Hindlimb muscle (tissue), 1 donor: ENCODE data around the gene ZNF782. TPM values are rescaled to one million over a fixed set of nuclear protein-coding genes. Genes with fewer than 3 reads are reported as not detected.
"Not testable (repeated sequence)": the region's sequence is repeated elsewhere in the genome, so short reads cannot be mapped to it uniquely, and the experiment has no call there.

ENCODE experiments used
- DNase-seq: peaks from one replicate; pipeline ENCODE4 v3.0.0-alpha.2; 2013
- polyA plus RNA-seq: library from polyadenylated mRNA; unstranded; fragments of 120-200 nt; gene quantifications from one replicate; pipeline ENCODE4 v1.2.1, GENCODE V29; 2013; ENCODE audit not compliant: insufficient read length

Gene ZNF782
- polyA plus RNA-seq = 4.3 TPM

DNA sequence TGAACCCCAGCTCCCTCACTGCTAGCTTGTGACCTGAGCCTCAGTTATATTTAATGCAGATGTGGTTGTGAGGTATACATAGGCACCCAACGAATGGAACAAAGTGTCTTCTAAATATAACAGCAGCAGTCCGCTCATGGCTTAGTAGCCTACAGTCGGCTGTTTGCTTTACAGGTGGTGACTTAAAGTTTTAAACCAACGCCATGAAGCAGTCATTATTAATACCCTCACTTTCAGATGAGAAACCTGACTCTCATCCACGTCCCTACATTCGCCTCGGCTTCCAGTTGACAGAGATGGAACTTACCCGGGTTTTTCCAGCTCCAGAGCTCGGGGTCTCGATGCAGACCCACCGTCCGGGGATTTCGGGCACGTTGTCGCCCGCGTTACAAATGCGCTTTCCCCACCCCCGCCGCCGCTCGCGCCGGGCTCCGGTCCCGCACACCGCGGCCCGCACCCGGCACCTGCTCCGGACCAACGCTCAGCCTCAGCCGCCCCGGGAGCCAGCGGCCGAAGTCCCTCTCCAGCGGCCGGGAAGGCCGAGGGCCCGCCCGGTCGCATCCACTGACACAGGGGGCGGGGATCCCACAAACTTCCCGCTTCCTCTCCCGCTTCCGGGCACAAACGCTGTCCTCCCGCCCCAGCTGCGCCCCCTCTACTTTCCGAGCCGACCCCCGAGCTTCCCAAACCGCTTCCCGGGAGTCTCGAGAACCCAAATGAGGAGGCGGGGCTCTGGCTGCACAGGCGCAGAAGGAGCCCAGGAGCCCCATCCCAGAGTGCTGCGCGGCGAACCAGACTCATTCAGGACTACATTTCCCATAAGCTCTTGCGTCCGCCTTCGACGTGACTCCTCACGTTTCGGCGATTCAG is at the start of gene ZNF782:
Gene ZNF782 (minus strand): TSS at position 734 of the 870 bp plus-strand sequence. CDS start 2,553 bp downstream, outside the sequence.
- DNase-seq = peak; percentile 95

DNA sequence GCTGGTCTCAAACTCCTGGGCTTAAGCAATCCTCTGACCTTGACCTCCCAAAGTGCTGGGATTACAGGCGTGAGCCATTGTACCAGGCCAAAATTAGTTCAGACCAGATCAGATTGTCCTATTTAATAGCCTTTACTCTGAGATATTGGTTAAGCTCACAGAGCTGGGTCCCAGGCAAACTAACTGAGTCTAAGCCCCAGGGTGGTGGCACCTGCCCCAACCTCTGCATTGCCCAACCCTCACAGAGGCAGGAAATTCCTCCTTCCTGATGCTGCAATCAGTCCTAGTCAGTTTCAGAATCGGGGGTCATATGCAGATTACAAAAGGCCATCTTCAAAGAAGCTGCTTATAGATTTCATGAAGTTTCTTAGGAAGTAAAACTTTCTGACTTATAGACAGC is 45.7 kb upstream of the ZNF782 start:
- not testable (repeated sequence) for DNase-seq

GRCh38 chr9:96892131-96892530 is 37.8 kb upstream of the ZNF782 start:
- DNase-seq = no peak

- no peak for DNase-seq
Observed at GRCh38 chr9:96888591-96888990, 34.3 kb upstream of the ZNF782 start.

- DNase-seq = no peak
Observed at GRCh38 chr9:96885424-96885823, 31.1 kb upstream of the ZNF782 start.

DNA sequence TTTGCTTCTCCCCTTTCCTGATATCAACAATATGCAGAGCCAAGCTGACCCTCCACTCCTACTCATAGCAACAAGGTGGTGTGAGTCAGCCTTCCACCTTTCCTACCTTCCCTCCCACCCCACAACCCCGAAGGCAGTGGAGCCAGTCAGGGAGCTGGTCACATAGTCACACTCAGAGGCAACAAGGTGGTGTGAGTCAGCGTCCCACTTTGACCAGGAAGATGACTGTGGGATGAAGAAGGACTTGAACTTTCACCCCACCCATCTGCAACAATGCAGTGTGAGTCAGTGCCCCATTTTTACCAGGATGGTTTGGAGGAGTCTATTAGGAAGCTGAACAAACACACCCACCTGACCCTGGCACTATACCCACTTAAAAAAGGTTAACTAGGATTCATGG is 30.1 kb upstream of the ZNF782 start:
- DNase-seq = no peak

DNA sequence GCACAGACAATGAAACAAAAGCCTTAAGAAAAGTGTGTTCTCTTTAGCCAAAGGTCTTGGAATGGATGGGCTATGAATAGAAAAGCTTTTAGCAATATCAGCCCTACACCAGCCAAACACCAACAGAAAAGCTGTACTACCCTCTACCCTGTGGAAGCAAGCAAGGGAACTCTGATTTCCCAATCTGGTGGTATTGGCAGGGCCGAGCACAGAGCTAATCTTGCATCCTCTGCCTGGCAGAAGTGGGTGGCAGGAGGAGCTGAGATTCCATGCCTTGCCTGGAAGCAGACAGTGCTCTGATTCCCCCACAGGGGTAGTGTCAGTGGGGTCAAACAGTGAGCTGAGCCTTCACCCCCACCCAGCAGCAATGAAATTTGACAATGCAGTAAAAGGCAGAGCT is 29.6 kb upstream of the ZNF782 start:
- no peak for DNase-seq

- no peak for DNase-seq
Observed at GRCh38 chr9:96877269-96877668, 23.0 kb upstream of the ZNF782 start.

GRCh38 chr9:96875461-96876142 is 21.3 kb upstream of the ZNF782 start:
- peak; percentile 39 for DNase-seq

DNA sequence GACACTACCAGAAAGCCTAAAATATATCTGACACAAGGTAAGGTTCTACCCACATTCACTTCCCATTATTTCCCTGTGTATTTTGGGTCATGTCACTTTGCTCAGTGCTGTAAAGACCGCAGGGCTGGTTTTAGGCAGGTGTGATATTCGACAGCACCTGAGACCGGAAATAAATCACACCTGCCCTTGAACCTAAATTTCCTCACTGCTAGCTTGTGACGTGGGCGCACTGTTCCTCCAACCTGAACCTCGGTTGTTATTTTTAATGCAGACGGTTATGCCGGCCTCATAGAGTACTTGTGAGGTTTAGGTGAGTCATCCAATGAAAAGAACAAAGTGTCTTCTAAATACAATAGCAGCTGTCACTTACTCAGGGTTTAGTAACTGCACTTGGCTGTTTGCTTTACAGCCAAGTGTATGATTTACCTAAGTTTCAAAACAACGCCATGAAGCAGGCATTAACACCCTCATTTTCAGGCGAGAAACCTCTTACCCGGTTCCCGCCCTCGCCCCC is 20.7 kb upstream of the ZNF782 start:
- DNase-seq = no peak

GRCh38 chr9:96874201-96874785 is 20.0 kb upstream of the ZNF782 start:
- no peak for DNase-seq

GRCh38 chr9:96871176-96871575 is 16.9 kb upstream of the ZNF782 start:
- no peak for DNase-seq

DNA sequence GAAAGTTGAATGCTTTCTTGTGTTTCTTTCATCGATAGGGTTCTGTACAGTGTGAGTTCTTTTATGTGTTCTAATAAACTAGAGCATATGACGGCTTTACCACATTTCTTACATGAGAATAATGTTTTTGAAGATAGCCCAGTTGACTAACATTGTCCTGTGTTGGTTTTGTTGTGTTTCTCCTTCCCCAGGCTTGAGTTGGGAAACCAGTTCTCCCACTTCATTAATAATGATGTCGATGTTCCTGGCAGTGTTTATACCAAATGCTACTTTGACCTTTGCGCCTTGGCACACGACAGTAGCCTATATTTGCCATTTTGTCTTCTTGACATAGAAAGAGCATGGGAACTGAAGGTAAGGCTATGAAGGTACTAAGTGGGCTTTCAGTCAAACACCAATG is 14.4 kb upstream of the ZNF782 start:
- DNase-seq = no peak

- no peak for DNase-seq
Observed at GRCh38 chr9:96867079-96867804, 12.9 kb upstream of the ZNF782 start.

DNA sequence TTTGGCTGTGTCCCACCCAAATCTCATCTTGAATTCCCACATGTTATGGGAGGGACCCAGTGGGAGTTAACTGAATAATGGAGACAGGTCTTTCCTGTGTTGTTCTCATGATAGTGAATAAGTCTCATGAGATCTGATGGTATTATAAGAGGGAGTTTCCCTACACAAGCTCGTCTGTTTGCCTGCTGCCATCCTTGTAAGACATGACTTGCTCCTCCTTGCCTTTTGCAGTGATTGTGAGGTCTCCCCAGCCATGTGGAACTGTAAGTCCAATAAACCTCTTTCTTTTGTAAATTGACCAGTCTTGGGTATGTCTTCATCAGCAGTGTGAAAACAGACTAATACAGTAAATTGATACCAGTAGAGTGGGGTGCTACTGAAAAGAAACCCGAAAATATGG is 10.9 kb upstream of the ZNF782 start:
- DNase-seq = not testable (repeated sequence)

DNA sequence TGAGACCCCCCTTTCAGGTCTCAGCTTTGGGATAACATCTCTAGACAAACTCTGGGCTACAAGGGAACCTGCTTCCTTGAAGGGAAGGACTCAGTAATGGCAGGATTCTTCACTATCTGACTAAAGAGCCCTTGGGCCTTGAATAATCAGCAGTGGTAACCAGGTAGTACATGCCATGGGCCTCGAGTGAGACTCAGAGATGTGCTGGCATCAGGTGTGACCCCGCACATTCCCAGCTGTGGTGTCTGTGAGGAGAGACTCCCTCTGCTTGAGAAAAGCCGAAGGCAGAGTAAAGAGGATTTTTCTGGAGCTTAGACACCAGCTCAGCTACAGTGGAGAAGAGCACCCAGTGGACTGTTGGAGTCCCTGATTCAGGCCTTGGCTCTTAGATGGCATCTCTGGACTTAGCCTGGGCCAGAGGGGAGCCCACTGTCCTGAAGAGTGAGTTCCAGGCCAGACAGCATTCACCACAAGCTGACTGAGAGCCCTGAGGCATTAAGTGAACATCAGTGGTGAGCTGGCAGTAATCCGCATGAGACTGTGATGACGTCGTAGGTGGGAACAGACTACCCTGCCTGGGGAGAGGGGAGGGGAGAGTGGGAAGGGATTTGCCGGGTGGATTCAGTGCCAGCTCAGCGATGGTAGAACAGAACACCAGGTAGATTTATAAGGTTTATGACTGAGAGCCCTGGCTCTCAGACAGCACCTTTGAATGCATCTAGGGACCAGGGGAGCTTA is 5.3 kb upstream of the ZNF782 start:
- no peak for DNase-seq

GRCh38 chr9:96858670-96859069 is 4.4 kb upstream of the ZNF782 start:
- DNase-seq = no peak

DNA sequence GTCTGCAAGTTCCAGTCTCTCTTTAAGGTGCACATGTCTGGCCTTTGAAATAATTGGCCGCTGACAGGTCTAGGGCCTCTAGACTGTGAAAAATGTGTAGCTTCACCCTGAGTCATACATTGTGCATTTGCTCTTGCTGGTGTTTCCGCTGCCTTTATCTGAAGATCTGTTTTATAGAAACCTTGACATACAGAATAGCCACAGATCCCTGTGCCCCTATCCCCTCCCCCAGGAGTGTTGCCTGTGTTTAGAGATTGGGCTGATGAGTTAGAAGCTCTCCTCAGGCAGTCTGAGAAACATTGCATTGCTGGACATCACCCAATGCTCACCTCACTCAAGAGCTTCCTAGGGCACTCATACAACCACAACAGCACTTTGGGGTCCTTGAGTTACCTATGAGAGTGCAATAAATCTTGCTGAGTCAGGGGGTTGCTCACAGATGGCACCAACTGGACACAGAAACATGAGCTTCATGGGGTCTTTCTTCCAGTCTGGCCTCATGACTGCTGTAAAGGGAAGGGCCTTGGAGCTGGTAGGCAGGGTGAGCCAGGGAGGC is 3.8 kb upstream of the ZNF782 start:
- DNase-seq = no peak

DNA sequence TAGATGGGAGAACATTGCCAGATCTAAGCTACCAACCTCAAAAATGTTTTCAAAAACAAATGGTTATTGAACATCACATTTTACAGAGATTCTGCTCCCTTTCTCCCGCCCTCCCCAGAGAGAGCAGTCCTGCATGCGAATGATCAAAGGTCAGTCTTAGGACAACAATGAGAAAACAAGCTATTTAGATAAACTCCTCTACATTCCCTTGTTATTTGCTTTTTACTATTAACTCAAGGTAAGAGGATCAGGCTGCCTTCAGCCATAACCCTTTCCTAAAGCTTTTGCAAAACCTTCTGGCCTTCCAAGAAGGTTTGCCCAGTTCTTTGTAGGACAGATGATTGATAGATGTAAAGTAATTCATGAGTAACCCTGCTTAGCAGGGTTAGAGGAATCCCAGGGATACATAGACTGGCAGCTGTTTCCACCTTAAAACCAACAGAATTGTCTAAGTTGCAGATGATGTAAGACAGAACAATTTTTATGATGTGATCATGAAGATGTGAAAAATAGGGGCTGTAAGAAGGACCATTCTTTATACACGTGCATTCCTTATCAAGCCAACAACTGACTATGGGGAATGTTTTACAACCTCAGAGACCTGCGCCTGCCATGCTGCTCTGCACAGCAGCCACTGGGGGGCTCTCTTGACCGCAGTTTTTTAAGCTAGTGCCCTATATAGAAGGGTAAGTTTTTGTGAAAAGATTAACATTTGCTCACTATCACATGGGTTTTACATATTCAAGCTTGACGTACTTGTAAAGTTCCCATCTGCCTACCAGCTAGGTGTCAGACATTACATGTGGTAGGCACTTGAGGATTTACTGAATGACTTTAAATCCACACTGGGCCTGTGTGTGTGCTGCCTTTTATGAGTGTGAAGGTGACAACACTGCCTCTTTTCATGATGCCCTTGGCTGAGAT is 2.3 kb upstream of the ZNF782 start:
- DNase-seq = peak; percentile 51

- no peak for DNase-seq
Observed at GRCh38 chr9:96854651-96855273, 448 bp upstream of the ZNF782 start.
